Panc1 (cell line): ENCODE measurements around the gene GCH1. TPM values are rescaled to one million over a fixed set of nuclear protein-coding genes. Genes with fewer than 3 reads are reported as not detected.
"Not testable (repeated sequence)": the region's sequence is repeated elsewhere in the genome, so short reads cannot be mapped to it uniquely, and the experiment has no call there.

ENCODE experiments used
- ATAC-seq: fragments of 200-7000 bp; cut with Tn5 transposase; 2 replicates; pipeline ENCODE4 v1.9.1; 2020; ENCODE audit warnings: mild to moderate bottlenecking, moderate library complexity
- BruUV-seq: library from RNA; stranded (reverse); fragments of 400-500 nt; replicated peaks from 2 replicates; lab custom pipeline; 2021; lab: Mats Ljungman, UMichigan
- CTCF ChIA-PET: fragments of 300-600 bp; sonication (Branson Sonifier 250); formaldehyde crosslinking; loops from one replicate; lab custom pipeline; 2022; ENCODE audit warnings: antibody characterized with exemption; lab: Charles Lee
- POLR2A ChIA-PET: fragments of 300-600 bp; sonication (Branson Sonifier 250); formaldehyde crosslinking; loops from one replicate; lab custom pipeline; 2022; ENCODE audit warnings: antibody characterized with exemption; lab: Charles Lee
- DNase-seq: peaks from one replicate; pipeline ENCODE4 v3.0.0-alpha.2; 2010; ENCODE audit warnings: low read depth, low spot score
- H3K27ac ChIP-seq: 2 replicates; pipeline ENCODE4 v1.5.1; 2011; ENCODE audit warnings: mild to moderate bottlenecking, low read length, inconsistent platforms
- H3K27me3 ChIP-seq: fragments of 200-500 bp; sonication (Bioruptor generic); 2 replicates; pipeline ENCODE4 v1.6.0; 2014; ENCODE audit warnings: low read length, inconsistent platforms; ENCODE audit not compliant: control insufficient read depth, insufficient read depth
- H3K36me3 ChIP-seq: fragments of 200-500 bp; sonication (Bioruptor generic); 2 replicates; pipeline ENCODE4 v1.5.1; 2014; ENCODE audit warnings: inconsistent platforms, mild to moderate bottlenecking, low read length, moderate library complexity; ENCODE audit not compliant: control insufficient read depth, insufficient read depth
- H3K4me1 ChIP-seq: 2 replicates; pipeline ENCODE4 v1.5.1; 2011; ENCODE audit warnings: inconsistent platforms, mild to moderate bottlenecking, low read length, moderate library complexity; ENCODE audit not compliant: control insufficient read depth, insufficient read depth
- H3K4me3 ChIP-seq, 2 experiments: 2 replicates each; pipeline ENCODE4 v1.5.1; 2011 to 2012; ENCODE audit warnings: low read depth in 2 of 2, low read length in 2 of 2, mild to moderate bottlenecking in 2 of 2, inconsistent platforms in 1 of 2, moderate library complexity in 1 of 2
- H3K9me3 ChIP-seq: fragments of 200-500 bp; sonication (Bioruptor generic); 2 replicates; pipeline ENCODE4 v1.5.1; 2014; ENCODE audit warnings: low read depth, mild to moderate bottlenecking, inconsistent platforms, low read length, moderate library complexity; ENCODE audit not compliant: control insufficient read depth, insufficient read depth
- POLR2AphosphoS5 ChIP-seq: IDR thresholded peaks from 2 replicates; pipeline ENCODE4 v1.6.1; 2012; ENCODE audit warnings: mild to moderate bottlenecking, low read depth, low read length, moderate library complexity
- SIN3A ChIP-seq: IDR thresholded peaks from 2 replicates; pipeline ENCODE4 v1.6.1; 2012; ENCODE audit warnings: low read depth, mild to moderate bottlenecking, low read length, moderate library complexity, borderline replicate concordance; ENCODE audit not compliant: insufficient read depth
- TCF7L2 ChIP-seq: IDR thresholded peaks from 2 replicates; pipeline ENCODE4 v1.6.1; 2011; ENCODE audit warnings: mild to moderate bottlenecking, low read depth, low read length, inconsistent platforms
- in situ Hi-C: cut with HindIII; loops from 2 replicates; pipeline ENCODE4 v1.10.0; 2016; ENCODE audit warnings: low sequenced_read_pairs, low pct_unique_long_range_greater_than_20kb
- intact Hi-C: fragments of 100-400 bp; cut with micrococcal nuclease; formaldehyde crosslinking; loops from one replicate; pipeline ENCODE4 v1.10.0; 2022; ENCODE audit not compliant: unreplicated experiment
- total RNA-seq: library from RNA; stranded (reverse); gene quantifications from one replicate; pipeline ENCODE4 v1.2.1, GENCODE V29; 2021; ENCODE audit not compliant: unreplicated experiment
- TF ChIP-seq, protein P1 (sequence below), 2 experiments: IDR thresholded peaks; 2 replicates each; pipeline ENCODE4 v1.6.1; 2011 to 2012; ENCODE audit warnings: low read depth in 2 of 2, control low read depth in 1 of 2, low read length in 1 of 2, mild to moderate bottlenecking in 1 of 2, moderate library complexity in 1 of 2; ENCODE audit not compliant: insufficient read depth in 1 of 2
- TF ChIP-seq, protein P2 (sequence below): fragments of 450-650 bp; IDR thresholded peaks from 2 replicates; pipeline ENCODE4 v1.5.1; 2017; ENCODE audit warnings: mild to moderate bottlenecking

GCH1 gene
- total RNA-seq, 1 experiment from 2014 or later, result 3.6 TPM

DNA sequence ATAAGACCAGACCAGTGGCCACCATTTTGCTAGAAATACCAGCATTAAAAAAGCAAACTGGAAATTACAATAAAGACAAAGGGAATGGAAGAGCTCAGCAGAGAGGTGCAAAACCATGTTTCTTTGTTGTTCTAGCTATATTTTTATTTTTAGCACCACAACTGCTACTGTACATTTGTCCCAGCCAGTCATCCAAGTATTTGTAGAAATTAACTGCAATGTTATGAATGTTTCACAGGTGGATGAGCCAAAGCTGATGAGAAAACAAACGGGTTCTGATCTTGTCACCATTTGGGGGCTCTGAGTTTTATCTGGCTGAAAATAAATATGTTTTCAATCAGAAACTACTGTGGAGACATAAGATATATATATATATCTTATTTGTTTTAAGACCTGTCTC lies 24.9 kb upstream of the GCH1 start:
- H3K4me1 ChIP-seq, result no peaks in the 10 kb centered on the region
- H3K4me3 ChIP-seq, result no peak overlapping the region
- H3K27ac ChIP-seq, result no peak overlapping the region
- intact Hi-C loops (no loop called here), in situ Hi-C loops (no loop called here)
- H3K9me3 ChIP-seq, result no peaks in the 10 kb centered on the region
- BruUV-seq, result no TSS peak
- DNase-seq, result no peak
- no peak for ATAC-seq
- TF ChIP-seq, protein P1, sequence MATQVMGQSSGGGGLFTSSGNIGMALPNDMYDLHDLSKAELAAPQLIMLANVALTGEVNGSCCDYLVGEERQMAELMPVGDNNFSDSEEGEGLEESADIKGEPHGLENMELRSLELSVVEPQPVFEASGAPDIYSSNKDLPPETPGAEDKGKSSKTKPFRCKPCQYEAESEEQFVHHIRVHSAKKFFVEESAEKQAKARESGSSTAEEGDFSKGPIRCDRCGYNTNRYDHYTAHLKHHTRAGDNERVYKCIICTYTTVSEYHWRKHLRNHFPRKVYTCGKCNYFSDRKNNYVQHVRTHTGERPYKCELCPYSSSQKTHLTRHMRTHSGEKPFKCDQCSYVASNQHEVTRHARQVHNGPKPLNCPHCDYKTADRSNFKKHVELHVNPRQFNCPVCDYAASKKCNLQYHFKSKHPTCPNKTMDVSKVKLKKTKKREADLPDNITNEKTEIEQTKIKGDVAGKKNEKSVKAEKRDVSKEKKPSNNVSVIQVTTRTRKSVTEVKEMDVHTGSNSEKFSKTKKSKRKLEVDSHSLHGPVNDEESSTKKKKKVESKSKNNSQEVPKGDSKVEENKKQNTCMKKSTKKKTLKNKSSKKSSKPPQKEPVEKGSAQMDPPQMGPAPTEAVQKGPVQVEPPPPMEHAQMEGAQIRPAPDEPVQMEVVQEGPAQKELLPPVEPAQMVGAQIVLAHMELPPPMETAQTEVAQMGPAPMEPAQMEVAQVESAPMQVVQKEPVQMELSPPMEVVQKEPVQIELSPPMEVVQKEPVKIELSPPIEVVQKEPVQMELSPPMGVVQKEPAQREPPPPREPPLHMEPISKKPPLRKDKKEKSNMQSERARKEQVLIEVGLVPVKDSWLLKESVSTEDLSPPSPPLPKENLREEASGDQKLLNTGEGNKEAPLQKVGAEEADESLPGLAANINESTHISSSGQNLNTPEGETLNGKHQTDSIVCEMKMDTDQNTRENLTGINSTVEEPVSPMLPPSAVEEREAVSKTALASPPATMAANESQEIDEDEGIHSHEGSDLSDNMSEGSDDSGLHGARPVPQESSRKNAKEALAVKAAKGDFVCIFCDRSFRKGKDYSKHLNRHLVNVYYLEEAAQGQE (IDR thresholded peaks at IDR 0.05; ENCODE audit: insufficient read depth in 1 of 2, low read depth in 2 of 2, low read length in 1 of 2), result no peak
- TF ChIP-seq TCF7L2 (no peak), POLR2AphosphoS5 (no peak), SIN3A (no peak)
- TF ChIP-seq, protein P2, sequence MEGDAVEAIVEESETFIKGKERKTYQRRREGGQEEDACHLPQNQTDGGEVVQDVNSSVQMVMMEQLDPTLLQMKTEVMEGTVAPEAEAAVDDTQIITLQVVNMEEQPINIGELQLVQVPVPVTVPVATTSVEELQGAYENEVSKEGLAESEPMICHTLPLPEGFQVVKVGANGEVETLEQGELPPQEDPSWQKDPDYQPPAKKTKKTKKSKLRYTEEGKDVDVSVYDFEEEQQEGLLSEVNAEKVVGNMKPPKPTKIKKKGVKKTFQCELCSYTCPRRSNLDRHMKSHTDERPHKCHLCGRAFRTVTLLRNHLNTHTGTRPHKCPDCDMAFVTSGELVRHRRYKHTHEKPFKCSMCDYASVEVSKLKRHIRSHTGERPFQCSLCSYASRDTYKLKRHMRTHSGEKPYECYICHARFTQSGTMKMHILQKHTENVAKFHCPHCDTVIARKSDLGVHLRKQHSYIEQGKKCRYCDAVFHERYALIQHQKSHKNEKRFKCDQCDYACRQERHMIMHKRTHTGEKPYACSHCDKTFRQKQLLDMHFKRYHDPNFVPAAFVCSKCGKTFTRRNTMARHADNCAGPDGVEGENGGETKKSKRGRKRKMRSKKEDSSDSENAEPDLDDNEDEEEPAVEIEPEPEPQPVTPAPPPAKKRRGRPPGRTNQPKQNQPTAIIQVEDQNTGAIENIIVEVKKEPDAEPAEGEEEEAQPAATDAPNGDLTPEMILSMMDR, result no peak
- ChIA-PET CTCF (no interaction called here), POLR2A (no interaction called here)
- H3K36me3 ChIP-seq, result no peaks in the 10 kb centered on the region
- no peaks in the 10 kb centered on the region for H3K27me3 ChIP-seq

DNA sequence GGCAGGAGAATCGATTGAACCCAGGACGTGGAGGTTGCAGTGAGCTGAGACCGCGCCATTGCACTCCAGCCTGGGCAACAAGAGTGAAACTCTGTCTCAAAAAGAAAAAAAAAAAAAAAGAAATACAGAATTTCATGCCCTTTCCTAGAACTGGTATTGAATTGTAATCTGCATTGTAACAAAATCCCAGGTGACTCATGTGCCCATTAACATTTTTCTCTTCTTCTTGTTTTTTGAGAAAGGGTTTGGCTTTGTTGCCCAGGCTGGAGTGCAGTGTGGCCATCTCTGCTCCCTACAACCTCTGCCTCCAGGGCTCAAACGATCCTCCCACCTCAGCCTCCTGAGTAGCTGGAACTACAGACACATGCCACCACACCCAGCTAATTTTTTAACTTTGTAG lies 23.9 kb upstream of the GCH1 start:
- H3K27ac ChIP-seq, POLR2A ChIA-PET, H3K4me1 ChIP-seq, ATAC-seq, H3K4me3 ChIP-seq, in situ Hi-C loops, BruUV-seq, DNase-seq, H3K9me3 ChIP-seq, H3K27me3 ChIP-seq, intact Hi-C loops, CTCF ChIA-PET, H3K36me3 ChIP-seq: not testable (repeated sequence)

DNA sequence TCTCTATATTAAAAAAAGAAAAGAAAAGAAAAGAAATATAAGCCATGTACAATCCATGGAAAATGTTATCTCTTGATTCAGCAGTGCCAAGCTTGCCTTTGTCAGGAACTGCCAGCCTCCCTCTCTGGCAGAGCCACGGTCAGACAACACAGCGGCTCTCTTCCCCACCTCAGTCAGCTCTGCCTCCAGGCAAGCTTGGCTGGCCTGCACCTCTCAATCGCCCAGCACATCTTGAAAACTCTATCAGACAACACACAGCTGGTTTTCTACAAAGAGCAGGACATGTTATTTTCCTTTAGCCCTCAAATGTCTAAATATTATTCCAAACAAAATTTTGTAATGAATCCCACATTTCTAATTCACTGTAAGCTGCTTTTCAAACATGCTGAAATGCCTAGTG lies 20.0 kb upstream of the GCH1 start:
- no peak overlapping the region for H3K27ac ChIP-seq
- intact Hi-C loops (no loop called here), in situ Hi-C loops (no loop called here)
- no peaks in the 10 kb centered on the region for H3K4me1 ChIP-seq
- ATAC-seq (no peak), DNase-seq (no peak)
- BruUV-seq, result no TSS peak
- H3K9me3 ChIP-seq, result no peaks in the 10 kb centered on the region
- TF ChIP-seq, protein P2, result no peak
- TF ChIP-seq TCF7L2 (no peak), POLR2AphosphoS5 (no peak), SIN3A (no peak)
- H3K4me3 ChIP-seq, result no peak overlapping the region
- H3K36me3 ChIP-seq, result no peaks in the 10 kb centered on the region
- ChIA-PET CTCF (no interaction called here), POLR2A (no interaction called here)
- H3K27me3 ChIP-seq, result no peaks in the 10 kb centered on the region
